ENCODE results near the gene DLGAP4.
"Not testable (repeated sequence)": the region's sequence is repeated elsewhere in the genome, so short reads cannot be mapped to it uniquely, and the experiment has no call there.

The DLGAP4 gene

GRCh38 chr20:36355469-36356171 is 49.5 kb downstream of the DLGAP4 start:
- DNase-seq (ENCODE audit: low spot score), result no peak

GRCh38 chr20:36359668-36360406 is 53.7 kb downstream of the DLGAP4 start:
- DNase-seq (ENCODE audit: low spot score), result no peak

GRCh38 chr20:36360429-36360828 is 54.3 kb downstream of the DLGAP4 start:
- DNase-seq (ENCODE audit: low spot score), result no peak

GRCh38 chr20:36361406-36361805 is 55.3 kb downstream of the DLGAP4 start:
- no peak for DNase-seq (ENCODE audit: low spot score)

- no peak for DNase-seq (ENCODE audit: low spot score)
These were observed 56.1 kb downstream of the DLGAP4 start for GRCh38 chr20:36362261-36362660.

- DNase-seq (ENCODE audit: low spot score), result no peak
These were observed 57.0 kb downstream of the DLGAP4 start for GRCh38 chr20:36362978-36363713.

- no peak for DNase-seq (ENCODE audit: low spot score)
These were observed 58.4 kb downstream of the DLGAP4 start for GRCh38 chr20:36364506-36364905.

GRCh38 chr20:36366623-36367369 is 60.7 kb downstream of the DLGAP4 start:
- no peak for DNase-seq (ENCODE audit: low spot score)

GRCh38 chr20:36367370-36367745 is 61.2 kb downstream of the DLGAP4 start:
- DNase-seq (ENCODE audit: low spot score), result no peak

GRCh38 chr20:36367907-36368799 is 62.0 kb downstream of the DLGAP4 start:
- no peak for DNase-seq (ENCODE audit: low spot score)

- no peak for DNase-seq (ENCODE audit: low spot score)
These were observed 62.7 kb downstream of the DLGAP4 start for GRCh38 chr20:36368869-36369268.

GRCh38 chr20:36369739-36370138 is 63.6 kb downstream of the DLGAP4 start:
- no peak for DNase-seq (ENCODE audit: low spot score)

- DNase-seq (ENCODE audit: low spot score), result no peak
These were observed 65.1 kb downstream of the DLGAP4 start for GRCh38 chr20:36370991-36371790.

- DNase-seq (ENCODE audit: low spot score), result no peak
These were observed 66.5 kb downstream of the DLGAP4 start for GRCh38 chr20:36372666-36373065.

- no peak for DNase-seq (ENCODE audit: low spot score)
These were observed 67.0 kb downstream of the DLGAP4 start for GRCh38 chr20:36373089-36373488.

- DNase-seq (ENCODE audit: low spot score), result no peak
These were observed 68.9 kb downstream of the DLGAP4 start for GRCh38 chr20:36374995-36375394.

GRCh38 chr20:36377348-36378326 is 71.5 kb downstream of the DLGAP4 start:
- no peak for DNase-seq (ENCODE audit: low spot score)

GRCh38 chr20:36378686-36379085 is 72.5 kb downstream of the DLGAP4 start:
- no peak for DNase-seq (ENCODE audit: low spot score)

GRCh38 chr20:36379914-36380313 is 73.8 kb downstream of the DLGAP4 start:
- not testable (repeated sequence) for DNase-seq (ENCODE audit: low spot score)
